Skeletal muscle cell (primary cell): Measurements from ENCODE around the gene LRRK1.

ENCODE experiments used
- DNase-seq: peaks from one replicate; pipeline ENCODE4 v3.0.0-alpha.2; 2010; ENCODE audit warnings: low read depth
- H3K4me3 ChIP-seq: 2 replicates; pipeline ENCODE4 v1.5.1; 2011; ENCODE audit warnings: low read depth, mild to moderate bottlenecking, control low read depth, low read length, moderate library complexity

The LRRK1 gene

DNA sequence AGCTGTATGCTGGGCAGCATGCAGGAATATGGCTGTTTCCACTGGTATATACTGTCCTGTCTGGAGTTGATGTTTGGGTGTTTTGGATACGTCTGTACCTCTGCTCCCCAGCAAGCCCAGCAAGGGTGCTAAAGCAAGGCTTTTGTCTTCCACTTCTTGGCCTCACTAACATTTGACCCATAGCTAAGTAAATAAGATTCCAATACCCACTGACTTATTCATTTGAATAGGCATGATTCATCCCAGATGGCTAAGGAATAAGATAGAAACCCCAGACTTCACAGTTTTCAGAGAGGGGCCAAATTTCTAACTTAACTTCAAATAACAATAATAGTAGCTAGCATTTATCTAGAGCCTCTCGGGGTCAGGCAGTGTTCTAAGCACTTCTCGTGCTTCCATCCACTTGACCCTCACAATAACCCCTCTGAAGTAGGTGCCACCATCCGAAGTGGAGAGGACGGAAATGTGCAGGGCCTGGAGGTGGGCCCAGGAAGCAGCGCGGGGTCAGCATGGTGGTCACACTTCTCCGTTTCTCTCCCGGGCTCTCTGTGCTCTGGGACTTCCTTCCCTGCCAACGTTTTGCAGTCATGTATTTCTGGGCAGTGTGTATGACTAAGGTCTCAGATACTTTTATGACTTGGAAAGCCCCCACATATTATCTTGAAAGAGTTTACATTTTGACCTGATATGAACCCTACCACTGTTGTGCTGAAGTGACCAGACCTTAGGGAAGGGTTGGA is 39.3 kb downstream of the LRRK1 start:
- H3K4me3 ChIP-seq = no peak overlapping the region
- DNase-seq = peak; percentile 18

DNA sequence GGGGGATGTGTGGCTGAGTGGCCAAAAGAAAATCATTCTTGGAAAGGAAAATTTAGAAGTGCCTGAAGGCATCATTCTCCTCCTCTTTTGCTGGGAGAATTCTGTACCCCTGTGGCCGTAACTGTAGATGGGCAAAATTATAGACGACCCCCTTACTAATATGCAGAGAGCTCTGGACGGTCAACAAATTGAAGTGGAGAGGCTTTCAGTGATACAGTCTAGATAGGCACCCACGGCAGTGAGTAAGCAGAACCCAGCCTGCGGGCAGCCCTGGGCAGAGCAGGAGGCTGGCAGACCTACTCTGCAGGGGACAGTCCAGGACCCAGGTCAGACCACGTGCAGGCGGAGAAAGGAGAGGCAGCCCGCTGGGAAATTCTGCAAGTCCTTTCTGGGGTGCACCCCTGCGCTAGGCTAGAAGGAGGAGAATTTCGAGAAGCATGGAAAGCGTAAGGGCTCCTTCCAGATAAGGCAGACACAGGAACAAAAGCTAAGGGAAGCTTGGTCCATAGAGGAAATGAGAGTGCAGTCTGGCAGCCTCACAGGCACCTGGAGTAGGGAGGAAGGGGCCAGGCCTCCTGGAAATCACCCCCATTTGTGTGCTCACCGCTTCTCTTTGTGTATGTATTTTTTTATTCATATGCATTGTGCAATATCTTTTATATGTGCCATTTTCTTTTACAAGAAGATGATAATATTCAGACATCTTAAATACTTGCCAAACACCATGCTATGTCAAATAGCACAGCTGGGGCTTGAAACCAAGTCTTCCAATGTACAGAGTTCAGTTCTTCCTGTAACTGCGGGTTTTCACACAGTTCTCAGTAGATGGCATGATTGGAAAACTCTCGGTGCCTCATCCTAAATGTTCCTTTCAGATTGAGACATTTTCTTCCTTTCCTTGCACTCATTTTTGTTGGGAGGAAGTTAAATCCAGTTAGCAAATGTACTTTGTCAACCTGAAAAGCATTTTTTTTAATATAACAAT is 40.2 kb downstream of the LRRK1 start:
- no peak overlapping the region for H3K4me3 ChIP-seq
- no peak for DNase-seq

DNA sequence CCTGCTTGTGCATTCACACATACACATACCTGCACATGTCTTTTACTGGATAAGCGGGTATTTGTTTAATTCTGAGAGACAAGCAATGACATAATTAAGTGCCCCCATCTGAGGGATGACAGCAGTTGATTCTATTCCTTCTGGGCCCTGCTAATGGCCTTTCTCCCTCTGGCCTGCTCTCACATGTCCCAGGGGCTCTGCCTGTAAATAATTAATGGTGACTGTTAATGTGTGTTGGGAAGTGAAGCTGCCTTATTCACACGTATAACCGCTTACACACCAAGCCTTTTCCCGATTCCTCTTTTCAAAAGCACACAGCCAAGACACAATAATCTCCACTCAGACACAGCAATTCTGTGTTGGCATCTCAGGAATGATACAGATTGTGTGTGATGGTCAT is 47.8 kb downstream of the LRRK1 start:
- H3K4me3 ChIP-seq = no peak overlapping the region
- DNase-seq = no peak

DNA sequence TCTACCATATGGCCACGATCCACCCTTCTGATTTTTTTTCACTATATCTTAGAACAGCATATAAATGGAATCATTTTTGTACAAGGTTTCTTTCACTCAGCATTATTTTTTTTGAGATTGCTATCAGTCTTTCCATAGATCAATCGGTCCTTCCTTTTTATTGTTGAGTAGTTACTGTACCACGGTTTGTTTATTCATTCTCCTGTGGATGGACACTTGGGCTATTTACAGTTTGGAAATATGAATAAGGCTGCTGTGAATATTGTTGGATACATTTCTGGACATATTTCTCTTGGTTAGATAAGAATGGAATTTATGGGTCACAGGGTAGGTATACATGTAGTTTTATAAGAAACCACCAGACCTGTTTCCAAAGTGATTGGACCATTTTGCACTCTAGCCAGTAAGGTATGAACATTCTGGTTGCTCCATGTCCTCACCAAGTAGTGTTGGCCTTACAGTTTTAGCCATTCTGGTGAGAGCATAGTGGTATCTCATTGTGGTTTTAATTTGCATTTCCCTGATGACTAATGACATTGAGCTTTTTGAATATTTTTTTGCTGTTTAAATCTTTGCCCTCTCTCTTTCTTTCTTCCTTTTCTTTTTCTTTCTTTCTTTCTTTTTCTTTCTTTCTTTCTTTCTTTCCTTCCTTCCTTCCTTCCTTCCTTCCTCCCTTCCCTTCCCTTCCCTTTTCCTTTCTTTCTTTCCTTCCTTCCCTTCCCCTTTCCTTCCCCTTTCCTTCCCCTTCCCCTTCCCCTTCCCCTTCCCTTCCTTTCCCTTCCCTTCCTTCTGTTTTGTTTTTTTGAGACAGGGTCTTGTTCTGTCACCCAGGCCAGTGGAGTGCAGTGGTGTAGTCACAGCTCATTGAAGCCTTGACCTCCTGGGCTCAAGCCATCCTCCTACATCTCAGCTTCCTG is 49.2 kb downstream of the LRRK1 start:
- no peak for DNase-seq
- no peak overlapping the region for H3K4me3 ChIP-seq

DNA sequence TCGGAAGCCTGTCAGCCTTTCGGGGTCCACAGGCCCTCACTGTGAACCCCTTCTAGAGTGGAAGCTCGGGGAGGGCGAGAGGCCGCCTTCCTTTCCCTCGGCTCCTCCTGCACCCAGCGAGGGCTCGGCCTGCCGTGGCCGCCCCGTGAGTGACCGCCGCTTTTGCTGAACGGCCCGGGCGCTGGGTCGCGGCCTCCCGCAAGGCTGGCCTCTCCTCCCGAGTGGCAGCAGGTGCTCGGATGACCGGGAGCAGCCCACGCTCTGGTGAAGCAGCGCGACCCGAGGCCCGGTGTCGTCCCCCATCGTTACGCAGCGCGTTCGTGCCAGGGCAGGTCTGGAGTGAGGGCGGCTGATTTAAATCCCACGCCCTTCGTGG is 53.8 kb downstream of the LRRK1 start:
- peak overlapping the region; percentile 35 for H3K4me3 ChIP-seq
- no peak for DNase-seq

DNA sequence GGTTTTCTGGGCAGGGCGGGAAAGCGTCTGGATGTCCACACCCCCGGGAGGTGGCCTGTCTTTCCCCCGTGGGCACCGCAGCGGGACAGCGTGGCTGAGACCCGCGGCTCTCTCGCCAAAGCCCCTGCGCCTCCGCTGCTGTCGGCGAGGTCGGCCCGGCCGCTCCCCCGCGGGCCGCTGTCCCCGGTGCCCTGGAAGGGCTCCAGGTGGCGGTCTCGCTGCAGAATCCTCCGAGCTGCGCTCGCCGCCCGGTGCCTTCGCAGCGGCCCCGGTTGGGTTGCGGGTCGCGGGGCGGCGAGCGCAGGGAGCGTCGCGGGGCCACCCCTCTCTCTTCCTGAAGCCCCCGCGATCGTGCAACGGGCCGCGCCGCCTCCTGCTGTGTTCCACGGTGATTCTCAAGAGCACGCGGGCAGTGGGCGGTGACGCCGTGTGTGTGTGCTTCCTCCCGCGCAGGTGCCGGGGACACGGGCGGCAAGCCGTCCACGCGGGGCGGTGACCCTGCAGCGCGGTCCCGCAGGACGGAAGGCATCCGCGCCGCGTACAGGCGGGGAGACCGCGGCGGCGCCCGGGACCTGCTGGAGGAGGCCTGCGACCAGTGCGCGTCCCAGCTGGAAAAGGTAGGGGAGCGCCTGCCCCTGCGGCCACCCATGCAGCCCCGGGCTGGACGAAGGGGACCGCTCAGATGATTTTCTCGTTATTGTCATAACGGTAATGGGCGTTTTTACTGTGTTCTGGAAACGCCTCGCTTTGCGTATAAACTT is 54.4 kb downstream of the LRRK1 start:
- H3K4me3 ChIP-seq = peak overlapping the region; percentile 35

DNA sequence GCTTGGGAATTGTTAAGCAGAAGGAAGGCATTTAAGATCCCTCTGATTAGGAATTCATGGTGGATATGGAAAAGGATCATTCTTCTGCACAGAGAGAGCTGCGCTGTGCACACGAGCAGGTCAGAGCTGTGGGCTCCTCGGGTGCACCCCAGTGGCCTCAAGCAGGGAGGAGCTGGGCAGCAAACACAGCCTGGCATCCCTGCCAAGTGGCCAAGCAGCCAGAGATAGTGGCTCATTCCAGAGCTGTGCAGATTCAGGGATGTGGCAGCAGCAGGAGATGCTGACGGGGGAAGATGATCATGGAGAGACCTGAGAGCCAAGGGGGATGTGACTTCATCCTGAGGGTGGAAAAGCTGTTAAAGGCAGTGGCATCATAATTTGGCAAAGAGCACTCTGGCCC is 55.9 kb downstream of the LRRK1 start:
- H3K4me3 ChIP-seq = no peak overlapping the region
- no peak for DNase-seq

More for the DNA sequence above, 54.4 kb downstream of the LRRK1 start:
- no peak for DNase-seq

DNA sequence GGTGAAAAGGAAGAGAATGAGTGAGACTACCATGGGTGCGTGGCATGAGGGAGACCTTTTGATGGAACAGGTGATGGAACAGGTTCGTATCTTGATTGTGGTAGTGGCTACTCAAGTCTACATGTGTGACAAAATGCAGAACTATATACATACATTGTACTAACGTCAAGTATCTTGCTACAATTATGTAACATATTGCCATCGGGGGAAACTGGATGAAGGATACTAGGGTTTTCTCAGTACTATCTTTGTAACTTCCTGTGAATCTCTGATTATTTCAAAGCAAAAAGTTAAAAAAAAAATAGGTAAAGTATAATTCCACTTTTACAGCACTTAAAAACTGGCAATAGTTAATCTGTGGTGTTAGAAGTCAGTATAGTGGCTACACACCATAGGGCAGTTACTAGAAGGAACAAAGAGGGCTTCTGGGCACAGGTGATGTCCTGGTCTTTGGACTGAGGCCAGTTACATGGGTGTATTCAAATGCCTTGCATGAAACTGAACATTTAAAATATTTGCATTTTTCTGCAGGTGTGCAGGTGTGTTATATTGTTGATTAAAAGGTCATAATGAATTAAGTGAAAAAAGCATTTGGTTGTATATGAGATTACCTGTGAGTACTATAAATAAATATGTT is 61.4 kb downstream of the LRRK1 start:
- no peak overlapping the region for H3K4me3 ChIP-seq
- DNase-seq = no peak

DNA sequence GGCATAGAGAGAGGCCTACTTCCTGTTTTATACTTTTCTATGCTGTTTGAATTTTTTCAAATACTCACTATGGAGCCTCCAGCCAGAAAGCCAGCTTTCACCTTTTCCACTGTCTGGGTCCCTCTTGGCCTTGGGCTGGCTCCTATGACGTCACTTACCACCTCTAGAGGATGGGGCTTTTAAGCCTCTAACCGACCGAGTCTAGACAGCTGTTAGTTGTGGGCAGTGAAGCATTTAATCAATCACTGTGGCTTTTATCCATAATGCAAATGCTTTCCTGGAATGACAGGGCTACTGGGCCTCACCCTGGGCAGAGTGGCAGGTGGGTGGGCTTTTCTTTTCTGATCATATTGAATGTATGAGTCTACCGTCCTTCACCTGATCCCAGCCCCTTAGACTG is 61.9 kb downstream of the LRRK1 start:
- no peak for DNase-seq
- H3K4me3 ChIP-seq = no peak overlapping the region

DNA sequence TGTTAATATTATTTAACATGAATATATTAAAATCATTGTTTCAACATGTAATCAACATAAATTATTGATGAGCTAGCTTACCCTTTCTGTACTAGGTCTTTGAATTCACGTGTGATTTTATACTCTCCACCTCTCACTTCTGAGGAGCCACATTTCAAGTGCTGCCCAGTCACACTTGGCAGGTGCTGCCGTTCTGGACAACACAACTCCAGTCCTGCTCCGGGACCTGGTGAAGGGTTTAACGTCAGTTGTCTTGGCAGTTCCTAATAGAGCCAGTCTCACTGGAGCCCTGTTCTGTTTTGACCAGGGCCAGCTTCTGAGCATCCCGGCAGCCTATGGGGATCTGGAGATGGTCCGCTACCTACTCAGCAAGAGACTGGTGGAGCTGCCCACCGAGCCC is 64.1 kb downstream of the LRRK1 start:
- H3K4me3 ChIP-seq = no peak overlapping the region
- no peak for DNase-seq

DNA sequence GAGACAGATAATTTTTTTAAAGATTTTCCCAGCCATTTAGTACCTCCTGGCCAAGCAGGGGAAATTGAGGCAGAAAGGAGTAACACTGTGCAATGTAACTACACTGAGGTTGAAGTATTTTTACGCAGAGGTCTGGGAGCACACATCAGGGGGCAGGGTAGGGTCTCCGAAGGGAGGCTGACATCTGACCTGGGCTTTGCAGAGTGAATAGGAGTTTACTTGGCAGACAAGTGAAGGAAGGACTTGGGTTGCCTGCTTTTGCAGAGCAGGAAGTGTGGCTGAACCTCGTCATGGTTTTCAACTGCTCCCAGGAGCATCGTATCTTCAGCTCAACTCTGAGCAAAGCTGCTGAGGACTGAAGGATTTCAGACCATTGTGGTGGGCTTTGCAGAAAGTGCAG is 66.2 kb downstream of the LRRK1 start:
- no peak overlapping the region for H3K4me3 ChIP-seq
- DNase-seq = no peak

DNA sequence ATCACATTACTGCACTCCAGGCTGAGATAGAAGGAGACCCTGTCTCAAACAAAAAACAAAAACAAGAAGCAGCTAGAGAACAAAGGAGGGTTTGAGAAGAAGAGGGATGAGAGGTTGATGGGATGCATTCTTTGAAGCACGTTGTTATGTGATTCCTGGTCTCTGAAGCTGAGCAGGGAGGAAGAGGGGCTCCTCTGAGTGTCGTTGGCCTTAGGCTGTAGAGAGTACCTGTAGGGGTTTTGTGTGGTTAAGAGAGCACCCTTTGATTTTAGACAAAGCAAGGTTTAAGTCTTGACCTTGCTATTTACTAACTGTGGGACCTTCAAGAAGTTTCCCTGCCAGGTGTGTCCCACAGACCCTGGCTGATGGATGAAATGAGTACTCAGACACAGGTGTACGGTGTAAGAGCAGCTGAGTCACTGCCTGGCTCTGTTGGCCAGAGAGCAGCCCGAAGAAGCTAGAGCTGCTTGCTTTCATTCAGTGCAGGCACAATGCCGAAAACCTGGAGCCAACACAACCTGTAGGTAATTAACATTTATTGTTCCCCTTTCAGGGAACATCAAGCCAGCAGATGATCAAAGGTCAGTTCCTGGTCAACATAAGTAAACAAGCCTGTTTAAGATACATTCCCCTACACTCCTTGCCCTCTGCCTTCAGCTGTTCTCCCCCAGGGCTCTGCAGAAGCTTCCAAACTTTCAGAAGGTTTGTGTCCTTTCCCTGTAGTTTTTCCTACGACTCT is 67.2 kb downstream of the LRRK1 start:
- DNase-seq = no peak
- no peak overlapping the region for H3K4me3 ChIP-seq

DNA sequence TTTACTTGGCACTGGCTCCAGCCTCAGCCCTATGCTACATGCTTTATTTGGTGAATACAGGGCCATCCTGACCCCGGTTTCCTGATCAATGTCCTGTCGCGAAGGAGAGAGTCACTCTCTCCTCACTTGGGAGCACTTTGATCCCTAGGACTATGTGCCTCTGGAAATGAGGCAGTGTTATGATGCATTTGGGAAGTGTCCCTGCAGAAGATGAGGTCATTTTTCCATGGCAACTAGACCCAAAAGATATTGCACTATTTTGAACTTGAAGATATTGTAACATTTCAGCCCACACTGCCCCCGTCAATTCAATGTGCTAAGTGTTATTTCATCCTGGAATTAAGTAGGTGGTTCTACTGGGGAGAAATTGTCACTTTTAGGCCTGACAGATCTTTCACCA is 68.0 kb downstream of the LRRK1 start:
- no peak for DNase-seq
- H3K4me3 ChIP-seq = no peak overlapping the region

DNA sequence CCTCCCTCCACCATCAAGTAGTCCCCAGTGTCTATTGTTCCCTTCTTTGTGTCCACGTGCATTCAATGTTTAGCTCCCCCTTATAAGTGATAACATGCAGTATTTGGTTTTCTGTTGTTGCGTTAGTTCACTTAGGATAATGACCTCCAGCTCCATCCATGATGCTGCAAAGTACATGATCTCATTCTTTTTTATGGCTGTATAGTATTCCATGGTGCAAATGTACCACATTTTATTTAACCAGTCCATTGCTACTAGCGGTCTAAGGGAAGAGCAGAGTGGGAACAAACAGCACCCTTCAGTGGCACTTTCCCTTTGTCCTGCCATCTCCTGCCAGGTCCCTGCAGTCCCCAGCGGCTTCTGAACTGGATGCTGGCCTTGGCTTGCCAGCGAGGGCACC is 69.1 kb downstream of the LRRK1 start:
- H3K4me3 ChIP-seq = no peak overlapping the region
- no peak for DNase-seq

DNA sequence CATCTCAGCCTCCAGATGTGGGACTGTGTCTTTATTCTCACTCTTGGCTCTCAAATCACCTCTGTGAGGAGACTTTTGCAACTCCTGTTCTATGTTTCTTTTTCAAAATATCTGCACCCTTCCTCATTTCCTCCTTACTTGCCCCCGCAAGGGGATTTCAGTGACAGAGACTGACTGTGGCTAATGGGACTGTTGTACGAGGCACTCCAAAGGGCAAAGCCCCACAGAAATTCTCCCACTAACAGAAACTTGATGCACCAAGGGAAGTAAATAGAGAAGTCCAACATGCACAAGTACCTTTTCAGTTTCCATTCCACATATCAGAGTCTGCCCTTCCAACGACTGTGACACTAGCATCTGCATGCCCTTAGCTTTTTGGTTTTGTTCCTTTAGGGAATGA is 69.7 kb downstream of the LRRK1 start:
- no peak overlapping the region for H3K4me3 ChIP-seq
- DNase-seq = no peak

DNA sequence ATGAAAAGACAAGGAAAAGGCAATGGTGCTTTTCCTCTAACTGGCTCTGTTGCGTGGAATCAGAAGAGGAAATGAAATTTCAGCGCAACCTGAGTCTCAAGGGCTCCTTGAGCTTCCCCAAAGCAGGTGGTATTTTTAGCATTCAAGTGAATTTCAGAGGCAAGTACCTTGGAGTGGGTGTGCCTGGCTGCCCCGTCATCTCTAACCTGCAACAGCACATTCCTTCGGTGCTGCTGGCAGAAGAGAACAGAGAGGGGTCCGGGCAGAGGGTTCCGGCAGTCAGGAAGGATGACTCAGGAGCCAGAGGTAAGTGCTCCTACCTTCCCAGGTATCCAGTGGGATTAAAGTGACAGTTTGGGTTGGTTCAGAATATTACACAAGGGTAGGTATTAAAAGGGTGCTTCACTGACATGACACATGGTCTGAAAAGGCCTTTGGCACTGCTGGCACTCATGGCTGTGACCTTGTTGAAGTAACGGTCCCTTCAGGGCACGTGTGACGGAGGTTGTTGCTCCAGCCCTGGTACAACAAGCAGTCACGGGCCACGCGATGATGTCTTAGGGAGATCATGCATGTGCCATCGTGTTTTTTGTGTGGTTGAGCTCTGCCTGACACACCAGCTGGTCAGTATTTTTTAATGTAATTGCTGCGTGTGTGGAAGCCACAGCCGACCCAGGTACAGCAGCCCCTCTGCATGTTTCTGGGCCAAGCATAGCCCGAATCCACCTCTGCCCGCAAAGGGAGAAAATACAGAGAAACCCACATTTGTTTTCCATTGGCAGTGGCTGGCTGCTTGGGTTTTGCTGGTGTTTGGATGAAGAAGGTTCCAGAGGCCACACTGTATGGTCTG is 75.7 kb downstream of the LRRK1 start:
- DNase-seq = no peak
- no peak overlapping the region for H3K4me3 ChIP-seq
